KBM-7 (cell line): ENCODE results near the gene TOM1.

Experiments used
- DNase-seq: peaks from one replicate; pipeline ENCODE4 v3.0.0-alpha.2; 2015
- in situ Hi-C: fragments of 300-500 bp; cut with MboI; formaldehyde crosslinking; loops from 2 replicates; pipeline ENCODE4 v1.14.3; 2020; ENCODE audit warnings: low sequenced_read_pairs, low pct_unique_long_range_greater_than_20kb, mixed read lengths

The TOM1 gene

DNA sequence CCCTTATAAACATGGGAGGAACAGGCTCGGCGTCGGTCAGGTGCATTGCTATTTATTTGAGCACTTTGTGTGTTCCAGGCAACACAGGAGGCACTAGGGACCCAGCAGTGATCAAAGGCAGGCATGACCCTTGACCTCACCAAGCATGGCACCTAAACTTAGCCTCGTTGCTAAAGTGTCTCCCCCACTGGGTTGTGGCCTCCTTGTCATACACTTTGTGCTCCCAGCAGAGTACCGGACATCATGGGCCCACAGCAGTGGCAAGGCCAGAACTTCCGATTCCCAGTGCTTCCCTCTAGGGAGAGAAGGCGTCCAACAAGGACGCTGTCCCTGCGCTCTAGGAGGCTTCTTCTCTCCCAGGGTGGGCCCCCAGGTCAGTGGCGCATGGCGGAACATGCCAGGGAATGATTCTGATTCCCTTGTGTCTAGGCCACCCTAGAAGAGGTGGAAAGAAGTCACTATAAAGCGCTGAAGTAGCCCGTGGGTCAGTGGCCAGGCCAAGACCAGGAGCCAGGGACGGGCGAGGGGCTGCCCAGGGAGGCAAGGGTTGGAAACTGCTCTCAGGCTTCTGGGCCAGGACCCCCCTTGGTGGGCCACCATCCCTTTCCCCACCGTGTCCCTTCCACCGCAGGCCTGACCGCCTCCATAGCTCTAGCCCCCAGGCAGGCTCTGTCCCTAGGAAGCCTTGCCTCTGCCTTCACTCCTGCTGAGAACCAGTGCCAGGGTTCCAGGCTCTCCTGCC lies 19.7 kb downstream of the TOM1 start:
- no peak for DNase-seq
- in situ Hi-C loops, result no loop called here

DNA sequence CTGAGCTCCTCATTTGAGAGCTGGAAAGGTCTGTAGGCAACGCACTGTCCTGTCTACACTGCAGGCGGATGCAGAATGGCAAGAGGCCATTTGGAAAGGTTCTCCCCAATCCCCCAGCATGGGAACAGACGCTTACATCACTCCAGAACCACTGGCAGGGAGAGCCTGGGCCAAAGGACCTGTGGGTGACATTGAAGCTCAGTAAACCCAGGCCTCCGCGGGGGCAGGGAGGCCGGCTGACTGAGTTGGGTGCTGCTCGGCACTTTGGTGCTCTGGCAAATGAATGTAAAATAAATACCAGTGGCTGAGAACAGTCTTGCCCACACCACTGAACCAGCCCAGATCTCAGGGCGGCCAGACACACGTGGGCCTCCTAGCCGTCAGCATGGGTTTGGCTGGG lies 22.4 kb downstream of the TOM1 start:
- in situ Hi-C loops, result no loop called here
- no peak for DNase-seq

DNA sequence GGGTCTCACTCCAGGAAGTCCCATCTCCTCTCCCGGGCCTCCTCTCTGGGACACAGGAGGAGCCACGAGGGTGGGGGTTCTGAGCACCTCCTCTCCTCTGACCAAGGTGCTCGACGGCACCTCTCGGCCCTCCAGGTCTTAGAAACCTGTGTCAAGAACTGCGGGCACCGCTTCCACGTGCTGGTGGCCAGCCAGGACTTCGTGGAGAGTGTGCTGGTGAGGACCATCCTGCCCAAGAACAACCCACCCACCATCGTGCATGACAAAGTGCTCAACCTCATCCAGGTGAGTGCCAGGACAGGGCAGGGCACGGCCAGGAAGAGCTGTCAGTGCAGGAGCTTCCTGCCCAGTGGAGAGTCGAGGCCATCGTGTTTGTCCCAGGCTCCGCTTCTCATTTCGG lies 23.2 kb downstream of the TOM1 start:
- in situ Hi-C loops, result no loop called here
- no peak for DNase-seq

DNA sequence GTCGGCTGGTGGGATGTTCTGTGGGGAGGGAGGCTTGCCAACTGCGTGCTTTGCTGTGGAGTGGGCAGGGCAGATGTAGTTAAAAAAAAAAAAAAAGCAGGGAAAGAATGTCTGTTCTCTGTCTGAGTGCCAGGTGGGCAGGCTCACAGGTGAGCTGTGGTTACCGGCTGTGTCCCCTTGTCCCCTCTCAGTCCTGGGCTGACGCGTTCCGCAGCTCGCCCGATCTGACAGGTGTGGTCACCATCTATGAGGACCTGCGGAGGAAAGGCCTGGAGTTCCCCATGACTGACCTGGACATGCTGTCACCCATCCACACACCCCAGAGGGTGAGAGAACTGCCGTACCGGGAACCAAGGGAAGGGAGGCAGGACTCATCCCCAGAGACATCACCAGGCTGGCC lies 23.6 kb downstream of the TOM1 start:
- no peak for DNase-seq
- in situ Hi-C loops, result no loop called here

DNA sequence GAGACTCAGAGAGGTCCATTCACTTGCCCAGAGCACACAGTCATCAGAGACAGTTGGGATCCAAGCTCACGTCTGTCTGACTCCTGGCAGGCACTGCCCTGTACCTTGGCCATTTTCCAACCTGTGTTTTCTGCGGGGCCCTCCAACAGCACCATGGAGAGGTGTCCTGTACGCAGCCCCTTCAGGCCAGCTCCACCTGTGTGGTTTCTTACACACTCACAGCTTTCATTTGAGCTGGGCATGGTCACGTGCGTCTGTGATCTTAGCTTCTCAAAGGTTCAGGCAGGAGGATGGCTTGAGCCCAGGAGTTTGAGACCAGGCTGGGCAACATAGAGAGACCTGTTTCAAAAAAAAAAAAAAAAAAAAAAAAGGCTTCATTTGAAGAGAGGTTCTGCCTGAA lies 24.4 kb downstream of the TOM1 start:
- no peak for DNase-seq
- in situ Hi-C loops, result no loop called here

DNA sequence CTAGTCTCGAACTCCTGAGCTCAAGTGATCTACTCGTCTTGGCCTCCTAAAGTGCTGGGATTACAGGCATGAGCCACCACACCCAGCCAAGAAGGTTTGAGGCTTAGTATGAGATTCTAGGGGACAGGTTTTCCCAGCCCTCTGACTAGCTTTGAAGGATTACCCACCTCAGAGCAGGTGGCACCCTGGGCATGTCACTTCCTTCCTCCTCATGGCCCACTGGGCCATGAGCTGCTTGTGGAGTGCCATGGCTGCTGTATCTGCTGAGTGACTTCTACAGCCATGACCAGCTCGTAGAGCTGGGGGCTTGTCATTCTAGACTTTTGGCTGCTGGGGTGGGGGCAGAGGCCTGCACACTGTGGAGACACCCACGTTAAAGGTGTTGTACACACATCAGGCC lies 25.1 kb downstream of the TOM1 start:
- in situ Hi-C loops, result no loop called here
- no peak for DNase-seq

DNA sequence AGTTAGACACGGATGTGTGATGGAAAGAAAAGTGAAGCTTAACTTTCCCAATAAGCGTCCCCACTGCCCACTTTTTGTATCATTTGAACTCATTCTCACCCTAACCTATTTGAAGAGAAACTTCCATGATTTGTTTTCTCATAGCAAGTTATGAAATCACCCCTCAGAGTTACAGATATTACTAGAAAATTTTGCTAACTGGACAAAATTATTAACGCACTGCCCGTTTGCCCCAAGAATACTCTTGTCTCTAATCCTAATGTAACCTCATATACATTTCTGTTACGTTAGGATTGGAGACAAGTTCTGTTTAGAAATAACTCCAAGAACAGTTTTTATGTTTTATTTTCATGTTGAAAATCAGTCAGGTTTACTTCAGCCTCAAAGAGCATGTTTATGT lies 25.5 kb downstream of the TOM1 start:
- DNase-seq, result no peak
- in situ Hi-C loops, result no loop called here

DNA sequence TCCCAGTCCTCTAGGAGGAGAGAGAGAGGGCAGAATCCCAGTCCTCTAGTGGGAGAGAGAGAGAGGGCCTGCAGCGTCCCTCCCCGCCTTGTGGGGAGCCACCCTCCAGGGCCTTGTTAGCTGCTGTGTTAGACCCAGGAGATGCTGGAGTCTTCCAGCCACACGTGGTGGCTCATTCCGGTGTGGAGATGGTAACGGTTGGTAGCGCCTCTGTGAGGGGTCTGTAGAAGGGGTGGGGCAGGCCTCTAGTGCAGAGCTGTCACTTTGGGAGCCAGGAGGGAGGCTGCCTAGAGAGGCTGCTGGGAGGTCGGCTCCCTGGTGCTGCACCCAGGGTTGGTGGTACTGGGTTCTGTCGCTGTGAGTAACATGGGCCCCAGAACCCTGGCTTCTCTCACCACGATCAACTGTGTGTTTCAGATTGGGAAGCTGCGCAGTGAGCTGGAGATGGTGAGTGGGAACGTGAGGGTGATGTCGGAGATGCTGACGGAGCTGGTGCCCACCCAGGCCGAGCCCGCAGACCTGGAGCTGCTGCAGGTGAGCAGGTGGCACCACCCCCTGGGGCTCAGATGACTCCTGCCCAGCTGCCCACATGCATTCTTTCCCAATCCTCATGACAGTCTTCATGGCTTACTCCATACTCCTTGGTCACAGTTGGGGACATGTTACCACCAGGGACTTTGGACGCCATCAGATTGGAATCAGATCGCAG lies 27.3 kb downstream of the TOM1 start:
- DNase-seq, result no peak
- in situ Hi-C loops, result no loop called here

DNA sequence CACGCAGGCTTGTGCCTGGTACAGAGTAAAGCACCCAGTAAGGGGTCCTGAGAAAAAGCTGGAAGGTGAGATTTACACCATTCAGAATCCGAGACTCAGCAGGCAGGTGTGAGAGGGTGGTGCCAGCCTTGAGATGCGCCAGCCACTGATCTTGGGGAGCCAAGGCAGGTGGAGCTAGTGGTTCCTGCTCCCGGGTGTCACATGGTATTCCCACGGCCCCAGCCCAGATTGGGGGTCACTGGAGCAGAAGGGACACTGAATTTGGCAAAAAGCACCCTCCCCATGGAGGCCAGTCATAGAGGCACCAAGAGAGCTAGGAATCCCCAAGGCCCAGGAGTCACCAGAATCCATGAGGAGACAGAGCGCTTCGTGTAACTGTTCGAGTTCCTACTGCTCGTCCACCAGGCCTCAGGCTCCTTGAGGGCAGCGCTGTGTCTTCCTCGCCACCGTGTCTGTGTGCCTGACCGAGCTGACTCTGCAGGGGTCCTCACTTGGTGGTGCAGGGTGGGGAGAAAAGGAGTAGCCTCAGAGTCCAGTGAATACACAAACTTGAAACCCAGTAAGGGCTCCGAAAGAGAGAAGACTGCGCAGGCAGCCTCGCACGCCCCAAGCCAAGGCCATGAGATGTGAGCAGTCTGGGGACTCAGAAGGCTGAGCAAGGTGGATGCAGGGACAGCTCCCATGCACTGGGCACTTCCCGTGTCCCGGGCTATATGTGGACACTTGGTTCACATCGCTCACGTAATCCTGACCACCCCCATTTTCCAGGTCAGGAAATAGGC lies 28.2 kb downstream of the TOM1 start:
- no peak for DNase-seq
- in situ Hi-C loops, result no loop called here

DNA sequence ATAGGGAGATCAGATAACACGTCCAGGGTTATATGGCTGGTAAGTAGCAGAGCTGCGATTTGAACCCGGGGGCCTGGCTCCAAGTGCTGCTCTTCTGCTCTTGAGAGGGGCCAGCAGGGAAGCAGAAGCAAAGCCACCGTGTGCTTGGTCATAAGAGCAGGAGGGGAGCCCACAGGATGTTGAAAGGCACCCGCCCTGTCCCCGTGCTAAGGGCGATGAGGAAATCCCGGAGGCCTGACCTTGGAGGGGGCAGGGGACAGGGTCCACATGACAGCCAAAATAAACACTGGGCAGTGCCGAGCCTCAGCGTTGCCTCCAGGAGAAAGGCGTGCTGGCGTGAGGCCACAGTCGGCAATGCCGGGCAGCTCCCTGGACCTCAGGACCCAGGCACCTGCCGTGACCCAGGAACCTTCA lies 28.8 kb downstream of the TOM1 start:
- no peak for DNase-seq
- in situ Hi-C loops, result no loop called here

DNA sequence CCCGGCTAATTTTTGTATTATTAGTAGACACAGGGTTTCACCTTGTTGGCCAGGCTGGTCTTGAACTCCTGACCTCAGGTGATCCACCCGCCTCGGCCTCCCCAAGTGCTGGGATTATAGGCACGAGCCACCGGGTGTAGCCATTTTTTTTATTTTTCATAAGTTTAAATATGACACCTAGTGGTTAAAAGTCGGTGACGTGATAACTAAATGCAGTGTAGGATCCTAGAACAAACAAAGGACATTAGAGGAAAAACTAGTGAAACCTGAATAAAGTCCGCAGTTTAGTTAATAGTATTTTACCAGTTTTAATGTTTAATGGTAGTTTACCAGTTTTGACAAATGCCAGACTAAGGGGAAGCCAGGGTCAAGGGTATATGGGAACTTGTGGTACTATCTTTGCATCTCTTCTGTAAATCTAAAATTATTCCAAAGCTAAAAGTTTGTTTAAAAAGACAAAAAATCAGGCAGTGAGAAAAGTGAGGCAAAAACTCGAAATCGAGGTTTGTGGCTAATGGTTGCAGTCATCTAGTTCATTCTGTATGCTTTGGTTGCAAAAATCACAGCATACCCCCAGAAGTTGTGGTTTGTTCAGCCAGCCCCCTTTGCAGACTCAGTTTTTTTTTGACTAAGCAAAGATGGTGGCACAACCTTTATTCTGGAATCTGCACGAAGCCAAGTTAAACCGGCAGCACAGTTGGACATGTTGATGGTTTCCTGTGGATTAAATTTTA lies 29.6 kb downstream of the TOM1 start:
- DNase-seq, result peak; percentile 28

DNA sequence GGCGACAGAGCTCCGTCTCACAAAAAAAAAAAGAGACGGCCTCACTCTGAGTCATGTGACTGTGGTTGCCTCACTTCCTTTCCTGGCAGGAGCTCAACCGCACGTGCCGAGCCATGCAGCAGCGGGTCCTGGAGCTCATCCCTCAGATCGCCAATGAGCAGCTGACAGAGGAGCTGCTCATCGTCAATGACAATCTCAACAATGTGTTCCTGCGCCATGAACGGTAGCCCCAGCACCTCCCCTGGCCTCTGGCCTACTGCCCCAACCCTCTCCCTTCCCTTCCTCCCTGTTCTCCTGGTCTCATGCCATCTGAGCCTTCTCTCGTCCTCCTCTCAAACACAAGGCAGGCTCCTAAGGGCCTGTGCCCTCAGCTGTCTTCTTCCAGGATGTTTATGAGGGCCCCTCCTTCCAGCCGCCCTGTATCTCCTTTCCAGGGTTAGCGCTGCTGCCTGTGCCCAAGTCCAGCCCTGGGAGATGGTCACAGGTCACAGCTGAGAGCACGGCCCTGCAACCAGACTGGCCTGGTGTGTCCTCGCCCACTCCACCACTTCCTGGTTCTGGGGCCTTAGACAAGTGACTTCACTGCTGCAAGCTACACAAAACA lies 30.7 kb downstream of the TOM1 start:
- peak; percentile 90 for DNase-seq
- in situ Hi-C loops, result no loop called here

More for the DNA sequence above, 29.6 kb downstream of the TOM1 start:
- in situ Hi-C loops, result no loop called here

DNA sequence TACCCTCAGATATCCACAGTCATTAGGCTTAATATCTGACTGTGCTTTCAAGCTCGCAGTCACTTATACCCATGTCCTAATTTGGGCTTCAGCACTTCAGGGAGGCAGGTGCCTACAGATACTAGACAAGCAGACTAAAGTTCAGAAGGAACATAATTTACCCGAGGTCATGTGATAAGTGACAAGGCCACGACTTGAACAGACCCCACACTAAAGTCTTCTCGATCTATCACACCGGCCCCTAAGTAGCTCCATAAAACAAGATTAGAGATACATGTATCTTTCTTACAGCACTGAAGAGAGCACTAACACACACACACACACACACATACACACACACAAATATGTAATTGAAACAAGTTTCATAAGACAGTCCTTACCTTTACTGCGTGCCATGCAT lies 32.6 kb downstream of the TOM1 start:
- in situ Hi-C loops, result no loop called here
- DNase-seq, result no peak

DNA sequence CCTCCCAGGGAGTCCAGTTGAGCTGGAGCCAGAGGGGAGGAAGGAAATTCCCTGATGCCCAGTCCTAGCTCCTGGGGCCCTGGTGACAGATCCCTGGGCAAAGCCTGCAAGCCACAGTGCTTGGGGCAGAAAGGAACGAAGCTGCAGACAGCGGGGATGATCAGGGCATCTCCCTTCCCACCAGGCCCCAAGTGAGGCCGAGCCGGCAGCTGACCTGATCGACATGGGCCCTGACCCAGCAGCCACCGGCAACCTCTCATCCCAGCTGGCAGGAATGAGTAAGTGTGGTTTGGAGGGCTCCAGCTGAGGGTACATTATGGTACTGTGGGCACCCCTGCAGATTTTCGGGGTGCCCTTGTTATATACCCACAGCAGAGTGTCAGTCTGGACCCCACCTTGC lies 33.5 kb downstream of the TOM1 start:
- in situ Hi-C loops, result no loop called here
- DNase-seq, result no peak

DNA sequence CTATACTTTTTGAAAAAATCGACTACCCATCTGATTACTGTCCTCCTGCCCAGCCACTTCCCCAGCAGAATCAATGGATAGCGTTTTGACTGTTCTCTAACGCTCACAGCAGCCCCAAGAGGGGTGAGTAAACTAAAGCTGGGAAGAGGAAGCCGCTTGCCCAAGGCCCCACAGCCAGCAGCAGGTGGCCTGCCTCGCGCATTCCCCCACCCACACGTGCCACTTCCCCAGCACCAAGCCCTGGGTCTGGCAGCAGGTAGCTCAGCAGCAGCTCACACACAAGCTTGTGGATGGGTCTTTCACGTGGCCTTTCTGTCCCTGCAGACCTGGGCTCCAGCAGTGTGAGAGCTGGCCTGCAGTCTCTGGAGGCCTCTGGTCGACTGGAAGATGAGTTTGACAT lies 34.3 kb downstream of the TOM1 start:
- in situ Hi-C loops, result no loop called here
- DNase-seq, result peak; percentile 68

DNA sequence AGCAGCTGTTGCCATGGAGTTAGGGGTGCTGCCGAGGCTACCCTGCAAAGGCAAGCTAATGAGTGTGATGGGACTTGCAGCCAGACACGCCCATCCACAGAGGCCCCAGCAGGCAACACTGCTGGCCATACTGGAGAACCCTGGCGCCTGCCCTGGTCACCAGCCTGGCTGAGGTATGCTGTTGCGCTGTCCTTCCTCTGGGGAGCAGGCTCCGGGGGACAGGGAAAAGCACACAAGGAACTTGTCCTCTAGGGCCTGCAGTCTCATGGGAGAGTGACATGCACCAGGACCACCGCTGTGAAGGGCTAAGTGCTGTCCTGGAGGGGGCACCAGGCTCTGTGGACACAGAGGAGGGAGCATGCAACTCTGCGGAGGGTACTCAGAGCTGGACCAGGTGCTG lies 35.8 kb downstream of the TOM1 start:
- no peak for DNase-seq

DNA sequence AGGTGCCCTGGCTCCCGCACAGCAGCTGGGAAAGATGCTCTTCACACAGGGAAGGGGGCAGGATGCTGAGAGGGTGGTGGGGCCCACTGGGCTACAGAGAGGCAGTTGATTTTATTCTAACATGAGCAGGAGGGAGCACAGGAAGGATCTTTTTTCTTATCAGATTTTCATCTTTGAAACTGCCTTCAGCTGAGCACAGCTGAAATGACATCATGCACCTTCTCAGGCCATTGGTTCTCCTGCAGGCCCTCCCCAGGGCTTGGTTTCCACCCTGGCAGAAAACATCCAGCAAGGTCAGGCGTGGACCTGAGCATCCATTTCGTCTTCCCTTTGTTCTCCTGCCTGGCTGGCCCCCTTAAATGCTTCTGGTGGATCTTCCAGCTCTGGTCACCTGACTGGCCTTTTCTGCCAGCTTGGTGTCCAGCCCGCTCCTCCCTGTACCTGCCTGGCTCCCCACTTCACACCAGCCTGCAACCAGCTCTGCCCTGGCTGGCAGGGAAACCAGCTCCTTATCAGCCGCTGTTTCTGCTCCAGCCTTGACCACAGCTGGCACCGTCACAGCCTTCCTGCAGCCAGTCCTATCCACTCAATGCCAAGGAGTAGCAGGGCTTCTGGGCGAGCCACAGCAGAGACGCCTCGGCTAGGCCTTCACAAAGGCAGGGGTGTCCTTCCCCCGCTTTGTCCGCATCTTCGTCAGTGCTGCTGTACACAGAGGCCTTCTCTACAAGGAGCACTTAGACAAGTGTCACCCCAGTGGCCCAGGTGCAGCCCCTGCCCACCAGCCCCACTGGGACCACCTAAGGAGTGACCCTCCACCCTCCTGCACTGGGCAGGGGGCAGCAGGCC lies 36.5 kb downstream of the TOM1 start:
- in situ Hi-C loops, result no loop called here
- no peak for DNase-seq

More for the DNA sequence above, 35.8 kb downstream of the TOM1 start:
- in situ Hi-C loops, result no loop called here

DNA sequence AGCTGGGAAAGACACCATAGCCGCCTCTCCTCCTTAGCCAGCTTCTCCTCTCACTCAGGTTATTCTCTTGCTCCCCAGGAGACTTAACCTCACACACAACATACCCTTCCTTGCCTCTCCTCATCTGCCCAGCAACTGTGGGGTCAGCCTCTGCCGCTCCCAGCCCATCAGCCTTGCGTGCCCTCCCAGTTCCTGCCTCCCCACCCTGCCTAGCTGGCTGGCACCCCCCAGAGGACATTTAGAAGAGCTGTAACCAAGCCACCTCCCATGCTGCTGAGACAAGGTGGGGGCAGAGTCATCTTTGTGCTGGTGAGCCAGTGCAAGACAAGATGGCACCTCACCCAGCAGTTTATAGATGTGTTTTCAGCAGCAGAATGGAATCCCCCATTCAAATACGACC lies 38.2 kb downstream of the TOM1 start:
- peak; percentile 28 for DNase-seq
- in situ Hi-C loops, result no loop called here
